Endothelial cell of umbilical vein (primary cell): ENCODE data around the gene HESX1.

Source experiments
- EZH2 ChIP-seq: IDR thresholded peaks from 2 replicates; pipeline ENCODE4 v1.6.1; 2012; ENCODE audit warnings: borderline replicate concordance, low read depth, mild to moderate bottlenecking, moderate library complexity, low read length, inconsistent platforms; ENCODE audit not compliant: severe bottlenecking
- POLR2A ChIP-seq: IDR thresholded peaks from 2 replicates; pipeline ENCODE4 v1.6.1; 2012; ENCODE audit warnings: low read depth, mild to moderate bottlenecking, control low read depth, low read length
- POLR2AphosphoS5 ChIP-seq: IDR thresholded peaks from 2 replicates; pipeline ENCODE4 v1.6.1; 2012; ENCODE audit warnings: low read depth, mild to moderate bottlenecking, control low read depth, low read length, moderate library complexity; ENCODE audit not compliant: insufficient read depth
- TF ChIP-seq, protein P1 (sequence below): IDR thresholded peaks from 2 replicates; pipeline ENCODE4 v1.6.1; 2011; ENCODE audit not compliant: insufficient read depth, insufficient read length
- TF ChIP-seq, protein P2 (sequence below), 2 donors: IDR thresholded peaks; 1 replicate in 1 of 2; 2 replicates in 1 of 2; pipeline ENCODE4 v1.5.1; 2011; ENCODE audit warnings: low read length in 2 of 2, mild to moderate bottlenecking in 2 of 2, moderate library complexity in 2 of 2, control low read depth in 1 of 2, inconsistent platforms in 1 of 2, low read depth in 1 of 2; ENCODE audit not compliant: insufficient read depth in 1 of 2; ENCODE audit errors: extremely low read depth in 1 of 2

DNA sequence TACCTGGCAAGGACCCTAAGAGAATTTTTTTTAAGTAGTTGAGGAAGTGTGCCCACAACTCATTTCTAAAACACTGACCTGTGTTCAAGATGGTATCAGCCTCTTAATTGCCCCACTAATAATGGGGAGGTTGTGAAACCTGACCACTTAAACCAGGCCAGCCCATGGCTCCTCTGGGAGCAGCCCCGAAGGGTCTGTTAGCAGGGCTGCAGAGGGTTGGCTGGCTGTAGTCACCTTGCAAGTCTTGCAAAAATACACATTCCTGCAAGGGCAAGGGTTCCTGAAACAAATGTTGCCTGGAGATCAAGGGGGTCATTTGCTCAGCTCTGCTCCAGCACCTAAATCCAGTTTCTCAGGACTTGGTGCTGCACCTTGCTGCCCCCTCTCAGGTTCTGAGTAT is 37.9 kb downstream of the HESX1 start:
- TF ChIP-seq, protein P1, sequence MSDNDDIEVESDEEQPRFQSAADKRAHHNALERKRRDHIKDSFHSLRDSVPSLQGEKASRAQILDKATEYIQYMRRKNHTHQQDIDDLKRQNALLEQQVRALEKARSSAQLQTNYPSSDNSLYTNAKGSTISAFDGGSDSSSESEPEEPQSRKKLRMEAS, result no peak
- TF ChIP-seq POLR2AphosphoS5 (no peak), POLR2A (no peak), EZH2 (no peak)
- TF ChIP-seq, protein P2, sequence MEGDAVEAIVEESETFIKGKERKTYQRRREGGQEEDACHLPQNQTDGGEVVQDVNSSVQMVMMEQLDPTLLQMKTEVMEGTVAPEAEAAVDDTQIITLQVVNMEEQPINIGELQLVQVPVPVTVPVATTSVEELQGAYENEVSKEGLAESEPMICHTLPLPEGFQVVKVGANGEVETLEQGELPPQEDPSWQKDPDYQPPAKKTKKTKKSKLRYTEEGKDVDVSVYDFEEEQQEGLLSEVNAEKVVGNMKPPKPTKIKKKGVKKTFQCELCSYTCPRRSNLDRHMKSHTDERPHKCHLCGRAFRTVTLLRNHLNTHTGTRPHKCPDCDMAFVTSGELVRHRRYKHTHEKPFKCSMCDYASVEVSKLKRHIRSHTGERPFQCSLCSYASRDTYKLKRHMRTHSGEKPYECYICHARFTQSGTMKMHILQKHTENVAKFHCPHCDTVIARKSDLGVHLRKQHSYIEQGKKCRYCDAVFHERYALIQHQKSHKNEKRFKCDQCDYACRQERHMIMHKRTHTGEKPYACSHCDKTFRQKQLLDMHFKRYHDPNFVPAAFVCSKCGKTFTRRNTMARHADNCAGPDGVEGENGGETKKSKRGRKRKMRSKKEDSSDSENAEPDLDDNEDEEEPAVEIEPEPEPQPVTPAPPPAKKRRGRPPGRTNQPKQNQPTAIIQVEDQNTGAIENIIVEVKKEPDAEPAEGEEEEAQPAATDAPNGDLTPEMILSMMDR (IDR thresholded peaks at IDR 0.05; ENCODE audit: extremely low read depth in 1 of 2, insufficient read depth in 1 of 2, low read depth in 1 of 2, low read length in 2 of 2), result no peak
